ENCODE data around the gene GALR2.

DNA sequence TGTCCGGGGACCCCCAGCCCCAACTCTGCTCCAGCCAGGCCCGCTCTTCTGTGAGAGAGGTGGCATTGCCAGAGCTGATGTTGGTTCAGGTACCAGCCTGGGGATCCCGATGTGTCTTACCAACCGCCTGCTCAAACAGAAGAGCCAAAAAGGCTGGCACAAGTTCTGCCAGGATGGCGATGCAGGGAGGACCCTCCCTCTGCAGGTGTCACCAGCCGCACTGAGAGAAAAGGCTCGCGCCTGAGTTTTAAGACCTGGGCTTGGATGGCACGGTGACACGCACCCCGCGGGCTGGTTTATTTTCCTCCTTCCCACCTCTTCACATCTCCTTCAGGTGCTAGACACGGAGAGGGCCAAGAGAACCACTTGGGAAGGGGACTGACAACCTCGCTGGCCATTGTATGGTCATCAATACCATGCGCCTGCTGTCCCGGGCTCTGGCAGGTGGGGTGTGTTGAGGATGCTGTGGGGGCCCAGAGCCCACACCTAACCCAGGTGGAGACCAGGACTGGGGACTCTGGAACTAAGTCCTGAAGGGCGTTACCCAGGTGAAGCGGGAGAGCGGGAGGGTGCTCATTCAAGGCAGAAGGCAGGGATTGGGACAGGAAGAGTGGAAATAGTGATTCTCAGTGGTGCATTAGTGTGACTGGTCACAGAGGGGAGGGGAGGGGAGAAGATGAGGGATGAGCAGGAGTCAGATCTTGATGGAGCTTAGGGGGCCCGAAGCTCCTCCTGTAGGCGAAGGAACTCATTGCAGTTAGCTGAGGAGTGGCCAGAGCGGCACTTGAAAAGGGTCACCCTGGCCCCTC is 50.2 kb downstream of the GALR2 start:
- TF ChIP-seq EZH2 (IDR thresholded peaks at IDR 0.05; ENCODE audit: borderline replicate concordance, low read length): no peak
- TF ChIP-seq, protein P1, sequence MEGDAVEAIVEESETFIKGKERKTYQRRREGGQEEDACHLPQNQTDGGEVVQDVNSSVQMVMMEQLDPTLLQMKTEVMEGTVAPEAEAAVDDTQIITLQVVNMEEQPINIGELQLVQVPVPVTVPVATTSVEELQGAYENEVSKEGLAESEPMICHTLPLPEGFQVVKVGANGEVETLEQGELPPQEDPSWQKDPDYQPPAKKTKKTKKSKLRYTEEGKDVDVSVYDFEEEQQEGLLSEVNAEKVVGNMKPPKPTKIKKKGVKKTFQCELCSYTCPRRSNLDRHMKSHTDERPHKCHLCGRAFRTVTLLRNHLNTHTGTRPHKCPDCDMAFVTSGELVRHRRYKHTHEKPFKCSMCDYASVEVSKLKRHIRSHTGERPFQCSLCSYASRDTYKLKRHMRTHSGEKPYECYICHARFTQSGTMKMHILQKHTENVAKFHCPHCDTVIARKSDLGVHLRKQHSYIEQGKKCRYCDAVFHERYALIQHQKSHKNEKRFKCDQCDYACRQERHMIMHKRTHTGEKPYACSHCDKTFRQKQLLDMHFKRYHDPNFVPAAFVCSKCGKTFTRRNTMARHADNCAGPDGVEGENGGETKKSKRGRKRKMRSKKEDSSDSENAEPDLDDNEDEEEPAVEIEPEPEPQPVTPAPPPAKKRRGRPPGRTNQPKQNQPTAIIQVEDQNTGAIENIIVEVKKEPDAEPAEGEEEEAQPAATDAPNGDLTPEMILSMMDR (IDR thresholded peaks at IDR 0.05; ENCODE audit: low read length): peak; percentile 29
